ENCODE results near the gene IL1RAPL2. TPM values are rescaled to one million over a fixed set of nuclear protein-coding genes. Genes with fewer than 3 reads are reported as not detected.

The IL1RAPL2 gene
- total and polyA plus RNA-seq, 4 donors = 2.0 TPM; not detected in 3

- TF ChIP-seq CTCF (IDR thresholded peaks at IDR 0.05; ENCODE audit: control extremely low read depth, extremely low read depth) = no peak
- no peak overlapping the region for H3K4me3 ChIP-seq
- no peak overlapping the region for H3K9ac ChIP-seq (ENCODE audit: insufficient read depth in 1 of 2, low read length in 2 of 2)
- H3K9me3 ChIP-seq (ENCODE audit: control insufficient read depth in 4 of 4, insufficient read depth in 3 of 4, low read length in 3 of 4) = peaks cover 0 to 2% (median 0%) of the 10 kb centered on the region in 4 donors
- DNase-seq (no peak), ATAC-seq (ENCODE audit: insufficient read depth, low FRiP score) (no peak)
- peaks cover 0 to 10% (median 7%) of the 10 kb centered on the region in 3 donors for H3K27me3 ChIP-seq (ENCODE audit: control insufficient read depth in 3 of 3, insufficient read depth in 3 of 3, low read length in 2 of 3)
- H3K27ac ChIP-seq (ENCODE audit: low read depth in 1 of 2, low read length in 1 of 2) = no peak overlapping the region
- no peaks in the 10 kb centered on the region for H3K36me3 ChIP-seq (ENCODE audit: control insufficient read depth in 4 of 4, insufficient read depth in 4 of 4, low read length in 4 of 4)
- H3K4me1 ChIP-seq (ENCODE audit: control insufficient read depth in 5 of 5, insufficient read depth in 5 of 5, low read length in 5 of 5) = no peaks in the 10 kb centered on the region
These were observed 977.3 kb downstream of the IL1RAPL2 start for GRCh38 chrX:105543283-105543682.

GRCh38 chrX:105550043-105550663 lies 984.2 kb downstream of the IL1RAPL2 start:
- ATAC-seq (ENCODE audit: insufficient read depth, low FRiP score) = no peak

GRCh38 chrX:105552395-105552794 lies 986.4 kb downstream of the IL1RAPL2 start:
- ATAC-seq (ENCODE audit: insufficient read depth, low FRiP score) (no peak), DNase-seq (no peak)
- H3K27me3 ChIP-seq (ENCODE audit: control insufficient read depth in 3 of 3, insufficient read depth in 3 of 3, low read length in 2 of 3) = peaks cover 0 to 35% (median 23%) of the 10 kb centered on the region in 3 donors
- no peaks in the 10 kb centered on the region for H3K4me1 ChIP-seq (ENCODE audit: control insufficient read depth in 5 of 5, insufficient read depth in 5 of 5, low read length in 5 of 5)
- no peak overlapping the region for H3K4me3 ChIP-seq
- WGBS, 2 donors = 75 to 85% methylated on average over 5 of the region's 5 CpGs
- H3K9me3 ChIP-seq (ENCODE audit: control insufficient read depth in 4 of 4, insufficient read depth in 3 of 4, low read length in 3 of 4) = no peaks in the 10 kb centered on the region
- no peak overlapping the region for H3K27ac ChIP-seq (ENCODE audit: low read depth in 1 of 2, low read length in 1 of 2)
- H3K36me3 ChIP-seq (ENCODE audit: control insufficient read depth in 4 of 4, insufficient read depth in 4 of 4, low read length in 4 of 4) = no peaks in the 10 kb centered on the region
- no peak for TF ChIP-seq CTCF (IDR thresholded peaks at IDR 0.05; ENCODE audit: control extremely low read depth, extremely low read depth)
- H3K9ac ChIP-seq (ENCODE audit: insufficient read depth in 1 of 2, low read length in 2 of 2) = no peak overlapping the region

More at GRCh38 chrX:105550043-105550663, 984.2 kb downstream of the IL1RAPL2 start:
- WGBS, 2 donors = 66 to 80% methylated on average over 3 of the region's 3 CpGs
- Histone ChIP-seq H3K27ac (ENCODE audit: low read depth in 1 of 2, low read length in 1 of 2) (no peak overlapping the region), H3K4me1 (ENCODE audit: control insufficient read depth in 5 of 5, insufficient read depth in 5 of 5, low read length in 5 of 5) (no peaks in the 10 kb centered on the region), H3K4me3 (no peak overlapping the region), H3K9me3 (ENCODE audit: control insufficient read depth in 4 of 4, insufficient read depth in 3 of 4, low read length in 3 of 4) (peaks cover 0 to 2% (median 0%) of the 10 kb centered on the region in 4 donors), H3K27me3 (ENCODE audit: control insufficient read depth in 3 of 3, insufficient read depth in 3 of 3, low read length in 2 of 3) (peaks cover 0 to 30% (median 26%) of the 10 kb centered on the region in 3 donors), H3K36me3 (ENCODE audit: control insufficient read depth in 4 of 4, insufficient read depth in 4 of 4, low read length in 4 of 4) (no peaks in the 10 kb centered on the region), H3K9ac (ENCODE audit: insufficient read depth in 1 of 2, low read length in 2 of 2) (no peak overlapping the region)
- no peak for DNase-seq
- no peak for TF ChIP-seq CTCF (IDR thresholded peaks at IDR 0.05; ENCODE audit: control extremely low read depth, extremely low read depth)

- 54 to 89% methylated on average over 1 of the region's 1 CpG for WGBS, 2 donors
- Histone ChIP-seq H3K36me3 (ENCODE audit: control insufficient read depth in 4 of 4, insufficient read depth in 4 of 4, low read length in 4 of 4) (no peaks in the 10 kb centered on the region), H3K4me3 (no peak overlapping the region), H3K27ac (ENCODE audit: low read depth in 1 of 2, low read length in 1 of 2) (no peak overlapping the region), H3K9me3 (ENCODE audit: control insufficient read depth in 4 of 4, insufficient read depth in 3 of 4, low read length in 3 of 4) (no peaks in the 10 kb centered on the region), H3K4me1 (ENCODE audit: control insufficient read depth in 5 of 5, insufficient read depth in 5 of 5, low read length in 5 of 5) (no peaks in the 10 kb centered on the region), H3K27me3 (ENCODE audit: control insufficient read depth in 3 of 3, insufficient read depth in 3 of 3, low read length in 2 of 3) (peaks cover 0 to 36% (median 19%) of the 10 kb centered on the region in 3 donors), H3K9ac (ENCODE audit: insufficient read depth in 1 of 2, low read length in 2 of 2) (no peak overlapping the region)
- no peak for TF ChIP-seq CTCF (IDR thresholded peaks at IDR 0.05; ENCODE audit: control extremely low read depth, extremely low read depth)
- ATAC-seq (ENCODE audit: insufficient read depth, low FRiP score) (no peak), DNase-seq (no peak)
These were observed 987.1 kb downstream of the IL1RAPL2 start for GRCh38 chrX:105553118-105553517.

All from lung (tissue), 12 donors.